Right renal cortex interstitium (tissue), 3 donors: ENCODE data around the gene MYO5B. TPM values are rescaled to one million over a fixed set of nuclear protein-coding genes. Genes with fewer than 3 reads are reported as not detected.

Experiments
- DNase-seq, 3 donors: peaks; one replicate each; pipeline ENCODE4 v3.0.0-alpha.2; 2013; ENCODE audit warnings: low read depth in 3 of 3, low spot score in 2 of 3
- polyA plus RNA-seq, 3 donors: library from polyadenylated mRNA; unstranded; fragments of 120-200 nt; gene quantifications; one replicate each; pipeline ENCODE4 v1.2.1, GENCODE V29; 2013; ENCODE audit not compliant: insufficient read length in 3 of 3

Gene MYO5B
- polyA plus RNA-seq, 3 donors: 26.7 to 29.9 (median 29.3) TPM

GRCh38 chr18:49976795-49977560 is 218.0 kb downstream of the MYO5B start:
- DNase-seq: no peak

GRCh38 chr18:49976001-49976400 is 218.9 kb downstream of the MYO5B start:
- no peak for DNase-seq

- DNase-seq: no peak
These were observed 220.9 kb downstream of the MYO5B start for GRCh38 chr18:49974079-49974478.

- DNase-seq: no peak
These were observed 221.4 kb downstream of the MYO5B start for GRCh38 chr18:49973592-49973991.

GRCh38 chr18:49972535-49972934 is 222.4 kb downstream of the MYO5B start:
- DNase-seq: no peak

- no peak for DNase-seq
These were observed 223.5 kb downstream of the MYO5B start for GRCh38 chr18:49971462-49971861.

- no peak for DNase-seq
These were observed 224.6 kb downstream of the MYO5B start for GRCh38 chr18:49970319-49970718.

GRCh38 chr18:49968644-49969309 is 226.2 kb downstream of the MYO5B start:
- no peak for DNase-seq

GRCh38 chr18:49967636-49968313 is 227.2 kb downstream of the MYO5B start:
- DNase-seq: no peak

- DNase-seq: peak in 1 of 3 donors; percentile 63
These were observed 227.8 kb downstream of the MYO5B start for GRCh38 chr18:49967171-49967570.

- DNase-seq: no peak
These were observed 228.9 kb downstream of the MYO5B start for GRCh38 chr18:49966090-49966489.

GRCh38 chr18:49963217-49963616 is 231.7 kb downstream of the MYO5B start:
- no peak for DNase-seq

GRCh38 chr18:49961271-49961670 is 233.7 kb downstream of the MYO5B start:
- DNase-seq: no peak

- DNase-seq: no peak
These were observed 234.6 kb downstream of the MYO5B start for GRCh38 chr18:49960376-49960775.

GRCh38 chr18:49959176-49959575 is 235.8 kb downstream of the MYO5B start:
- no peak for DNase-seq

- DNase-seq: no peak
These were observed 239.7 kb downstream of the MYO5B start for GRCh38 chr18:49955263-49955662.

- no peak for DNase-seq
These were observed 241.6 kb downstream of the MYO5B start for GRCh38 chr18:49953391-49953790.

- DNase-seq: no peak
These were observed 245.0 kb downstream of the MYO5B start for GRCh38 chr18:49949951-49950395.

GRCh38 chr18:49948975-49949374 is 246.0 kb downstream of the MYO5B start:
- DNase-seq: no peak

- DNase-seq: no peak
These were observed 250.3 kb downstream of the MYO5B start for GRCh38 chr18:49944663-49945062.

- no peak for DNase-seq
These were observed 258.1 kb downstream of the MYO5B start for GRCh38 chr18:49936821-49937220.

- DNase-seq: no peak
These were observed 259.7 kb downstream of the MYO5B start for GRCh38 chr18:49935215-49935614.
